Lower leg skin (tissue), 3 donors: ENCODE data around the gene INSRR.

Source experiments
- POLR2A ChIP-seq, 2 donors: fragments of 450-650 bp; IDR thresholded peaks; one replicate each; pipeline ENCODE4 v1.6.1; 2016 to 2017; ENCODE audit warnings: antibody characterized with exemption in 2 of 2, mild to moderate bottlenecking in 1 of 2, moderate library complexity in 1 of 2
- TF ChIP-seq, protein P1 (sequence below), 3 donors: fragments of 450-650 bp; IDR thresholded peaks; one replicate each; pipeline ENCODE4 v1.5.1; 2016; ENCODE audit warnings: antibody characterized with exemption in 3 of 3, mild to moderate bottlenecking in 3 of 3, moderate library complexity in 2 of 3

- TF ChIP-seq POLR2A (IDR thresholded peaks at IDR 0.05), result no peak
- TF ChIP-seq, protein P1, sequence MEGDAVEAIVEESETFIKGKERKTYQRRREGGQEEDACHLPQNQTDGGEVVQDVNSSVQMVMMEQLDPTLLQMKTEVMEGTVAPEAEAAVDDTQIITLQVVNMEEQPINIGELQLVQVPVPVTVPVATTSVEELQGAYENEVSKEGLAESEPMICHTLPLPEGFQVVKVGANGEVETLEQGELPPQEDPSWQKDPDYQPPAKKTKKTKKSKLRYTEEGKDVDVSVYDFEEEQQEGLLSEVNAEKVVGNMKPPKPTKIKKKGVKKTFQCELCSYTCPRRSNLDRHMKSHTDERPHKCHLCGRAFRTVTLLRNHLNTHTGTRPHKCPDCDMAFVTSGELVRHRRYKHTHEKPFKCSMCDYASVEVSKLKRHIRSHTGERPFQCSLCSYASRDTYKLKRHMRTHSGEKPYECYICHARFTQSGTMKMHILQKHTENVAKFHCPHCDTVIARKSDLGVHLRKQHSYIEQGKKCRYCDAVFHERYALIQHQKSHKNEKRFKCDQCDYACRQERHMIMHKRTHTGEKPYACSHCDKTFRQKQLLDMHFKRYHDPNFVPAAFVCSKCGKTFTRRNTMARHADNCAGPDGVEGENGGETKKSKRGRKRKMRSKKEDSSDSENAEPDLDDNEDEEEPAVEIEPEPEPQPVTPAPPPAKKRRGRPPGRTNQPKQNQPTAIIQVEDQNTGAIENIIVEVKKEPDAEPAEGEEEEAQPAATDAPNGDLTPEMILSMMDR (IDR thresholded peaks at IDR 0.05), result no peak
Measured at GRCh38 chr1:156893048-156893953, 34.4 kb upstream of the INSRR start, which contains the start of gene PEAR1.
